GM12878 (cell line): Measurements from ENCODE around the gene ENTPD6. TPM values are rescaled to one million over a fixed set of nuclear protein-coding genes. Genes with fewer than 3 reads are reported as not detected.

Source experiments
- ATAC-seq: fragments of 200-7000 bp; cut with Tn5 transposase; 3 replicates; pipeline ENCODE4 v1.9.1; 2020; ENCODE audit warnings: mild to moderate bottlenecking, moderate library complexity
- BruUV-seq: library from RNA; stranded (reverse); fragments of 400-500 nt; replicated peaks from 2 replicates; lab custom pipeline; 2021; lab: Mats Ljungman, UMichigan
- CTCF ChIA-PET: fragments of 300-600 bp; sonication (Branson Sonifier 250); formaldehyde crosslinking; extraction: SDS; loops from one replicate; lab custom pipeline; 2021; ENCODE audit warnings: inconsistent platforms; lab: Yijun Ruan, JAX
- POLR2A ChIA-PET: fragments of 350-600 bp; formaldehyde crosslinking; extraction: SDS; loops from one replicate; lab custom pipeline; 2021; ENCODE audit warnings: inconsistent platforms; lab: Charles Lee
- RAD21 ChIA-PET: fragments of 300-600 bp; sonication (Branson Sonifier 250); formaldehyde crosslinking; loops from one replicate; lab custom pipeline; 2023; ENCODE audit warnings: antibody characterized with exemption; ENCODE audit not compliant: unreplicated experiment; lab: Charles Lee
- SMC1A ChIA-PET: fragments of 300-600 bp; sonication (Branson Sonifier 250); formaldehyde crosslinking; loops from one replicate; lab custom pipeline; 2023; ENCODE audit not compliant: unreplicated experiment, uncharacterized antibody; lab: Charles Lee
- DNase-seq: peaks from one replicate; pipeline ENCODE4 v3.0.0-alpha.2; 2011; ENCODE audit warnings: low read depth, low spot score
- FAIRE-seq: peaks from 3 replicates; lab custom pipeline; 2011; peaks lifted over from hg19 to GRCh38; lab: Jason Lieb, UNC
- H2AFZ ChIP-seq: 2 replicates; pipeline ENCODE4 v1.6.0; 2011; ENCODE audit warnings: low read depth, low read length, control low read depth; ENCODE audit not compliant: control insufficient read depth
- H3K27ac ChIP-seq: 2 replicates; pipeline ENCODE4 v1.5.1; 2011; ENCODE audit warnings: control low read depth; ENCODE audit not compliant: control insufficient read depth, insufficient read depth
- H3K27me3 ChIP-seq, 2 experiments: replicated peaks in 1 of 2; 2 replicates each; pipeline versions ENCODE4 v1.6.0 to v1.6.1; 2011; ENCODE audit warnings: low read length in 1 of 2; ENCODE audit not compliant: control insufficient read depth in 2 of 2, insufficient read depth in 2 of 2
- H3K36me3 ChIP-seq, 2 experiments: 2 replicates each; pipeline ENCODE4 v1.5.1; 2011; ENCODE audit warnings: low read length in 1 of 2; ENCODE audit not compliant: control insufficient read depth in 2 of 2, insufficient read depth in 2 of 2
- H3K4me1 ChIP-seq: 2 replicates; pipeline ENCODE4 v1.6.1; 2011; ENCODE audit warnings: mild to moderate bottlenecking, low read length, moderate library complexity, mixed read lengths; ENCODE audit not compliant: control insufficient read depth, insufficient read depth
- H3K4me2 ChIP-seq: 2 replicates; pipeline ENCODE4 v1.6.0; 2011; ENCODE audit warnings: control low read depth; ENCODE audit not compliant: control insufficient read depth, insufficient read depth
- H3K4me3 ChIP-seq: fragments of 200-600 bp; sonication (generic); 2 replicates; pipeline ENCODE4 v1.5.1; 2016
- H3K79me2 ChIP-seq: 2 replicates; pipeline ENCODE4 v1.6.0; 2011; ENCODE audit warnings: low read length; ENCODE audit not compliant: control insufficient read depth, insufficient read depth
- H3K9ac ChIP-seq: 2 replicates; pipeline ENCODE4 v1.8.0; 2011; ENCODE audit warnings: low read length, control low read depth, mixed read lengths; ENCODE audit not compliant: control insufficient read depth, insufficient read depth
- H3K9me3 ChIP-seq: replicated peaks from 3 replicates; pipeline ENCODE4 v1.5.1; 2011; ENCODE audit warnings: mild to moderate bottlenecking, low read length; ENCODE audit not compliant: control insufficient read depth, insufficient read depth
- H4K20me1 ChIP-seq: 2 replicates; pipeline ENCODE4 v1.6.0; 2011; ENCODE audit not compliant: control insufficient read depth, insufficient read depth
- BRCA1 ChIP-seq: IDR thresholded peaks from 2 replicates; pipeline ENCODE4 v1.6.1; 2011; ENCODE audit warnings: low read depth, low read length, improper control_type of control experiment
- CEBPZ ChIP-seq: fragments of 150-350 bp; IDR thresholded peaks from 2 replicates; pipeline ENCODE4 v1.6.1; 2016; ENCODE audit warnings: low read depth, low read length
- HDGF ChIP-seq: fragments of 450-650 bp; IDR thresholded peaks from 2 replicates; pipeline ENCODE4 v1.6.1; 2016; ENCODE audit warnings: antibody characterized with exemption
- ZNF217 ChIP-seq: fragments of 450-650 bp; IDR thresholded peaks from 2 replicates; pipeline ENCODE4 v1.6.1; 2017; ENCODE audit warnings: antibody characterized with exemption, mild to moderate bottlenecking
- ZNF622 ChIP-seq: fragments of 450-650 bp; IDR thresholded peaks from 2 replicates; pipeline ENCODE4 v1.6.1; 2017; ENCODE audit warnings: mild to moderate bottlenecking, inconsistent platforms
- ZNF687 ChIP-seq: fragments of 450-650 bp; IDR thresholded peaks from 2 replicates; pipeline ENCODE4 v1.6.1; 2017; ENCODE audit warnings: mild to moderate bottlenecking, moderate library complexity
- WGBS: methylation state at CpG from one replicate; pipeline ENCODE4 v1.1.6; 2016; ENCODE audit warnings: low lambda C conversion rate; ENCODE audit not compliant: insufficient replicate concordance, insufficient coverage; ENCODE audit errors: missing lambda C conversion rate; 5-methylcytosine and 5-hydroxymethylcytosine counted together
- in situ Hi-C: fragments of 300-500 bp; cut with MboI; formaldehyde crosslinking; loops from 9 replicates; pipeline ENCODE4 v1.14.3; 2018; ENCODE audit warnings: mixed read lengths
- intact Hi-C: fragments of 100-400 bp; cut with micrococcal nuclease; formaldehyde crosslinking; loops from one replicate; pipeline ENCODE4 v1.14.2; 2022; ENCODE audit not compliant: unreplicated experiment
- polyA plus RNA-seq, 11 experiments: library from polyadenylated mRNA; depleted of rRNA in 4 of 11; unstranded in 6 of 11; stranded (reverse) in 5 of 11; fragments of >200 nt; fragmentation: Nextera tagmentation in 4 of 11; fragmentation: Illumina TruSeq in 1 of 11; extraction: Ambion mirVana in 4 of 11; extraction: Trizol in 1 of 11; gene quantifications; 1 replicate in 1 of 11; 2 replicates in 10 of 11; pipeline versions ENCODE4 v1.2.1 to v1.2.3, GENCODE V29; 2011 to 2016; ENCODE audit warnings: inconsistent platforms in 2 of 11, missing spikeins in 2 of 11, low read depth in 1 of 11
- total RNA-seq, 4 experiments: library from RNA; depleted of rRNA in 3 of 4; stranded (reverse); fragments of >200 nt in 3 of 4; fragmentation: Illumina TruSeq in 1 of 4; extraction: Trizol in 1 of 4; gene quantifications; 2 replicates each; pipeline versions ENCODE4 v1.2.1 to v1.2.3, GENCODE V29; 2013 to 2021

The ENTPD6 gene
- total and polyA plus RNA-seq, 10 of the 15 experiments (the other 5 are each of a cell fraction or from before 2014, with no cell fraction given): 0.53 to 45.4 (median 31.1) TPM

GRCh38 chr20:25258828-25259227, 63.3 kb downstream of the ENTPD6 start:
- H3K4me1 ChIP-seq: peaks cover 4% of the 10 kb centered on the region; the same call in 1 of the 2 replicates
- H3K27ac ChIP-seq: no peak overlapping the region
- no peak overlapping the region for H2AFZ ChIP-seq
- no peaks in the 10 kb centered on the region for H4K20me1 ChIP-seq
- intact Hi-C loops (no loop called here), in situ Hi-C loops (loop anchor here (25.0 kb wide), 1 partner anchor 1897 kb away; the partner anchor contains the start of genes GZF1 and NXT1)
- no TSS peak for BruUV-seq
- no peaks in the 10 kb centered on the region for H3K79me2 ChIP-seq
- no peak overlapping the region for H3K4me3 ChIP-seq
- RAD21 ChIA-PET: no interaction called here
- ATAC-seq (no peak), DNase-seq (no peak), FAIRE-seq (no peak)
- H3K9me3 ChIP-seq: no peaks in the 10 kb centered on the region
- H3K27me3 ChIP-seq: no peaks in the 10 kb centered on the region
- H3K4me2 ChIP-seq: no peak overlapping the region
- POLR2A ChIA-PET: no interaction called here
- no peak overlapping the region for H3K9ac ChIP-seq
- 65% methylated on average over 4 of the region's 4 CpGs for WGBS
- no peak for TF ChIP-seq ZNF622
- TF ChIP-seq HDGF: no peak
- TF ChIP-seq ZNF217: no peak
- TF ChIP-seq ZNF687: no peak
- no peak for TF ChIP-seq CEBPZ
- TF ChIP-seq BRCA1: no peak
- H3K36me3 ChIP-seq: peaks cover 2 to 5% of the 10 kb centered on the region in 2 experiments; a peak in 3 of 4 replicates
- CTCF ChIA-PET: no interaction called here
- SMC1A ChIA-PET: no interaction called here
